Neural progenitor cell (in vitro differentiated cells): ENCODE measurements around the gene FBXO15. TPM values are rescaled to one million over a fixed set of nuclear protein-coding genes. Genes with fewer than 3 reads are reported as not detected.

Experiments used
- DNase-seq: peaks from one replicate; pipeline ENCODE4 v3.0.0-alpha.2; 2016; ENCODE audit warnings: low spot score
- H2AFZ ChIP-seq: fragments of 200-600 bp; sonication (generic); replicated peaks from 2 replicates; pipeline ENCODE4 v1.6.1; 2016; ENCODE audit warnings: antibody characterized with exemption
- H3F3A ChIP-seq: fragments of 200-600 bp; sonication (generic); 2 replicates; pipeline ENCODE4 v1.6.1; 2016; ENCODE audit warnings: antibody characterized with exemption, low read depth
- H3K27ac ChIP-seq: fragments of 200-600 bp; sonication (generic); 2 replicates; pipeline ENCODE4 v1.5.1; 2016; ENCODE audit warnings: mild to moderate bottlenecking
- H3K27me3 ChIP-seq: fragments of 200-600 bp; sonication (generic); 2 replicates; pipeline ENCODE4 v1.6.1; 2016; ENCODE audit warnings: mild to moderate bottlenecking, moderate library complexity
- H3K36me3 ChIP-seq: fragments of 200-600 bp; sonication (generic); 2 replicates; pipeline ENCODE4 v1.5.1; 2016
- H3K4me1 ChIP-seq: fragments of 200-600 bp; sonication (generic); 2 replicates; pipeline ENCODE4 v1.6.1; 2016; ENCODE audit warnings: mixed run types
- H3K4me2 ChIP-seq: fragments of 200-600 bp; sonication (generic); 2 replicates; pipeline ENCODE4 v1.6.1; 2016
- H3K4me3 ChIP-seq: fragments of 200-600 bp; sonication (generic); 2 replicates; pipeline ENCODE4 v1.5.1; 2016
- H3K79me2 ChIP-seq: fragments of 200-600 bp; sonication (generic); 2 replicates; pipeline ENCODE4 v1.6.1; 2016; ENCODE audit warnings: low read depth
- H3K9ac ChIP-seq: fragments of 200-600 bp; sonication (generic); 2 replicates; pipeline ENCODE4 v1.6.1; 2016
- H3K9me3 ChIP-seq: fragments of 200-600 bp; sonication (generic); 2 replicates; pipeline ENCODE4 v1.5.1; 2016; ENCODE audit warnings: low read depth
- H4K20me1 ChIP-seq: fragments of 200-600 bp; sonication (generic); 2 replicates; pipeline ENCODE4 v1.6.1; 2016; ENCODE audit warnings: low read depth
- H3K27ac Mint-ChIP-seq: 3 replicates; pipeline ENCODE4 v1.8.0; 2021; ENCODE audit warnings: mixed read lengths
- H3K27me3 Mint-ChIP-seq: 2 replicates; pipeline ENCODE4 v1.8.0; 2022; ENCODE audit warnings: low read depth, mild to moderate bottlenecking, inconsistent platforms, moderate library complexity, mixed read lengths; ENCODE audit not compliant: insufficient read depth
- H3K36me3 Mint-ChIP-seq: 3 replicates; pipeline ENCODE4 v1.8.0; 2021; ENCODE audit warnings: mixed read lengths
- H3K4me1 Mint-ChIP-seq: 3 replicates; pipeline ENCODE4 v1.8.0; 2021; ENCODE audit warnings: mixed read lengths
- H3K4me3 Mint-ChIP-seq: 3 replicates; pipeline ENCODE4 v1.8.0; 2021; ENCODE audit warnings: mild to moderate bottlenecking, moderate library complexity, mixed read lengths
- H3K9me3 Mint-ChIP-seq: 3 replicates; pipeline ENCODE4 v1.8.0; 2020; ENCODE audit warnings: mixed read lengths
- EZH2 ChIP-seq: fragments of 200-600 bp; sonication (generic); IDR thresholded peaks from 2 replicates; pipeline ENCODE4 v1.6.1; 2017; ENCODE audit warnings: antibody characterized with exemption, mild to moderate bottlenecking, moderate library complexity
- EZH2phosphoT487 ChIP-seq: fragments of 200-600 bp; sonication (generic); IDR thresholded peaks from 2 replicates; pipeline ENCODE4 v1.6.1; 2017; ENCODE audit warnings: antibody characterized with exemption
- total RNA-seq: library from RNA; depleted of rRNA; stranded (reverse); fragments of >200 nt; gene quantifications from 2 replicates; pipeline ENCODE4 v1.2.3, GENCODE V29; 2015; ENCODE audit warnings: low replicate concordance
- TF ChIP-seq, protein P1 (sequence below): fragments of 200-600 bp; sonication (generic); IDR thresholded peaks from 2 replicates; pipeline ENCODE4 v1.5.1; 2017; ENCODE audit warnings: antibody characterized with exemption, mild to moderate bottlenecking

The FBXO15 gene
- total RNA-seq, 1 donor from 2014 or later, result 2.2 TPM

DNA sequence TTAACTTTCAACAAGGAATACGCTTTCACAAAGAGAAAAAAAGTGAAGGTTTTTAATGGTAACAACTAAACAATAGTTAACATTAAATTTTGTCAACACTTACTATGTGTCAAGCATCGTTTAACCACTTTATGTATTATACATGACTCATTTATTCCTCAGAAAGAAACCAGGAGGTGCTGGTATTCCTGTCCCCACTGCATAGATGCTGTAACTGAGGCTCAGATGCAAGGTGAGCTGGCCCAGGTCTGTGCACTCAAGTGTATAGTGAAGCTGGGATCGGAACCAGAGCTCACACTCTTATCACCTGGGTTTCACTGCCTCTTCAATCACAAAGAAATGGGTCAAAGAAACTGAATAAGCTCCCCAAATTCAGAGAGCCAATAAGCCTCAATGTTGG lies 16.5 kb downstream of the FBXO15 start:
- peaks cover 12% of the 10 kb centered on the region for H3F3A ChIP-seq
- no peaks in the 10 kb centered on the region for H3K27me3 ChIP-seq
- H3K36me3 ChIP-seq, result no peaks in the 10 kb centered on the region
- H3K27ac ChIP-seq, result no peak overlapping the region
- Mint-ChIP-seq H3K4me3 (no peak overlapping the region), H3K36me3 (peaks cover 2% of the 10 kb centered on the region), H3K27me3 (no peaks in the 10 kb centered on the region), H3K27ac (no peak overlapping the region), H3K9me3 (no peaks in the 10 kb centered on the region), H3K4me1 (peaks cover 25% of the 10 kb centered on the region)
- no peak overlapping the region for H3K4me3 ChIP-seq
- no peak overlapping the region for H3K4me2 ChIP-seq
- peaks cover 24% of the 10 kb centered on the region for H3K4me1 ChIP-seq
- no peak overlapping the region for H2AFZ ChIP-seq
- H3K9ac ChIP-seq, result no peak overlapping the region
- H4K20me1 ChIP-seq, result no peaks in the 10 kb centered on the region
- no peak for DNase-seq
- H3K9me3 ChIP-seq, result no peaks in the 10 kb centered on the region
- TF ChIP-seq EZH2phosphoT487 (no peak), EZH2 (no peak)
- TF ChIP-seq, protein P1, sequence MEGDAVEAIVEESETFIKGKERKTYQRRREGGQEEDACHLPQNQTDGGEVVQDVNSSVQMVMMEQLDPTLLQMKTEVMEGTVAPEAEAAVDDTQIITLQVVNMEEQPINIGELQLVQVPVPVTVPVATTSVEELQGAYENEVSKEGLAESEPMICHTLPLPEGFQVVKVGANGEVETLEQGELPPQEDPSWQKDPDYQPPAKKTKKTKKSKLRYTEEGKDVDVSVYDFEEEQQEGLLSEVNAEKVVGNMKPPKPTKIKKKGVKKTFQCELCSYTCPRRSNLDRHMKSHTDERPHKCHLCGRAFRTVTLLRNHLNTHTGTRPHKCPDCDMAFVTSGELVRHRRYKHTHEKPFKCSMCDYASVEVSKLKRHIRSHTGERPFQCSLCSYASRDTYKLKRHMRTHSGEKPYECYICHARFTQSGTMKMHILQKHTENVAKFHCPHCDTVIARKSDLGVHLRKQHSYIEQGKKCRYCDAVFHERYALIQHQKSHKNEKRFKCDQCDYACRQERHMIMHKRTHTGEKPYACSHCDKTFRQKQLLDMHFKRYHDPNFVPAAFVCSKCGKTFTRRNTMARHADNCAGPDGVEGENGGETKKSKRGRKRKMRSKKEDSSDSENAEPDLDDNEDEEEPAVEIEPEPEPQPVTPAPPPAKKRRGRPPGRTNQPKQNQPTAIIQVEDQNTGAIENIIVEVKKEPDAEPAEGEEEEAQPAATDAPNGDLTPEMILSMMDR, result no peak
- no peaks in the 10 kb centered on the region for H3K79me2 ChIP-seq

- no peaks in the 10 kb centered on the region for H3K36me3 ChIP-seq
- peak overlapping the region; percentile 29 for H3K4me2 ChIP-seq
- no peak for TF ChIP-seq EZH2phosphoT487
- no peaks in the 10 kb centered on the region for H3K27me3 ChIP-seq
- H3K4me3 ChIP-seq, result no peak overlapping the region
- no peaks in the 10 kb centered on the region for H4K20me1 ChIP-seq
- no peak overlapping the region for H3K27ac ChIP-seq
- H3K9ac ChIP-seq, result no peak overlapping the region
- no peak overlapping the region for H3K4me3 Mint-ChIP-seq
- H3K4me1 Mint-ChIP-seq, result peaks cover 38% of the 10 kb centered on the region
- H3K27me3 Mint-ChIP-seq, result no peaks in the 10 kb centered on the region
- no peaks in the 10 kb centered on the region for H3K9me3 ChIP-seq
- peaks cover 32% of the 10 kb centered on the region for H3K4me1 ChIP-seq
- H3F3A ChIP-seq, result peaks cover 12% of the 10 kb centered on the region
- DNase-seq, result peak; percentile 32
- H3K27ac Mint-ChIP-seq, result no peak overlapping the region
- H3K9me3 Mint-ChIP-seq, result no peaks in the 10 kb centered on the region
- no peak overlapping the region for H2AFZ ChIP-seq
- no peaks in the 10 kb centered on the region for H3K79me2 ChIP-seq
- H3K36me3 Mint-ChIP-seq, result no peaks in the 10 kb centered on the region
Observed at GRCh38 chr18:74128159-74128558, 19.5 kb downstream of the FBXO15 start.

DNA sequence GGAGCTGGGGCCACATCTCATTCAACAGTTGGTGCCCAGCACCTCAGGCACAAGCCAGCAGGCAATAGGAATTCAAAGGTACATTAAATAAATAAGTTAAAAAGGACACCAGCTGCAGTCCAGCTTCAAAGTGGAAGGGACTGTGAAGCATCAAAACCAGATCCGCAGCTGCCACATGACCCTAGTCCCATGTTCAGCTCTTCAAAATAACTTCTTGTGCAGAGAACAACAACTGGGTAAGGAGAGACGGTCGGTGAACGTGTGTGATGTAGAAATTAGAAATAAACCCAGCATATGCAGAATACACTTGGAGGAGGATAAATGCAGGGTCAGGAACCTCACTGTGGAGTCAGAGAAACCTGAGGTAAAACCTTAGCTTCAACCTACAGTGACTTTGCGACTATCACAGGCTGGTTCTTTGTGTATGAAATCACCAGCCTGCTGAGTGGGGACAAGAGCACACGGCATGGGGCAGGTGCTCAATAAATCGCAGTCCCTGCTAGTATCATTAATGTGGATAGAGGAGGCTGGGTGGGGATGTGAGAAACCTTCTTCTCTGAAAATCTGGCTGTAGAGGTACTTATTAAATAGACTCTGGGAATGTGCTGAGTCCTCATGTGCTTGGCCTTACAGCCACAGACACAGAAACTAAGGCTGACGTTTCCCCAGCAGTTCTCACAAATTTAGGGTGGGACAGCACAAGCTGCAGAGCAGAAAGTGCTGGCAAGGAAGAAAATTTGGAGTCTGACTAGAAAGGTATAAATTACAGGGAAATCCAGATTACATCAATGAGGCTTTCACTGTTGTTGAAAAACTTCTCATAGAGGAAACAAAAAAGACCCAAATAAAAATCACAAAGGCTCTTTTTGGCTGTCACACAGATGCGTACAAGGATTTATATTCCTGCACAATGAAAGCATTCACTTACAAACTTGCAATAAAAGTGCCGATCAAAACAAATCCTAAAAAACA lies 20.7 kb downstream of the FBXO15 start:
- H3K27me3 Mint-ChIP-seq, result no peaks in the 10 kb centered on the region

More for the DNA sequence above, 20.7 kb downstream of the FBXO15 start:
- peak overlapping the region; percentile 52 for H3K4me2 ChIP-seq
- DNase-seq, result peak; percentile 23
- H3K4me3 ChIP-seq, result no peak overlapping the region
- Mint-ChIP-seq H3K4me3 (peak overlapping the region; percentile 4), H3K4me1 (peaks cover 39% of the 10 kb centered on the region), H3K27ac (peak overlapping the region; percentile 32), H3K36me3 (no peaks in the 10 kb centered on the region), H3K9me3 (no peaks in the 10 kb centered on the region)
- H3K27ac ChIP-seq, result no peak overlapping the region
- H3F3A ChIP-seq, result peaks cover 12% of the 10 kb centered on the region
- no peaks in the 10 kb centered on the region for H3K79me2 ChIP-seq
- peaks cover 34% of the 10 kb centered on the region for H3K4me1 ChIP-seq
- TF ChIP-seq, protein P1, result no peak
- TF ChIP-seq EZH2phosphoT487 (no peak), EZH2 (no peak)
- no peaks in the 10 kb centered on the region for H4K20me1 ChIP-seq
- H3K27me3 ChIP-seq, result no peaks in the 10 kb centered on the region
- peak overlapping the region; percentile 55 for H2AFZ ChIP-seq
- H3K36me3 ChIP-seq, result no peaks in the 10 kb centered on the region
- H3K9me3 ChIP-seq, result no peaks in the 10 kb centered on the region
- no peak overlapping the region for H3K9ac ChIP-seq
